Right renal cortex interstitium (tissue), 3 donors: ENCODE measurements around the gene MAIP1. TPM values are rescaled to one million over a fixed set of nuclear protein-coding genes. Genes with fewer than 3 reads are reported as not detected.

Experiments used
- DNase-seq, 3 donors: peaks; one replicate each; pipeline ENCODE4 v3.0.0-alpha.2; 2013; ENCODE audit warnings: low read depth in 3 of 3, low spot score in 2 of 3
- polyA plus RNA-seq, 3 donors: library from polyadenylated mRNA; unstranded; fragments of 120-200 nt; gene quantifications; one replicate each; pipeline ENCODE4 v1.2.1, GENCODE V29; 2013; ENCODE audit not compliant: insufficient read length in 3 of 3

Gene MAIP1
- polyA plus RNA-seq, 3 donors, result 36.6 to 42.0 (median 40.4) TPM

GRCh38 chr2:199985625-199986207 is 30.3 kb downstream of the MAIP1 start:
- DNase-seq, result no peak

DNA sequence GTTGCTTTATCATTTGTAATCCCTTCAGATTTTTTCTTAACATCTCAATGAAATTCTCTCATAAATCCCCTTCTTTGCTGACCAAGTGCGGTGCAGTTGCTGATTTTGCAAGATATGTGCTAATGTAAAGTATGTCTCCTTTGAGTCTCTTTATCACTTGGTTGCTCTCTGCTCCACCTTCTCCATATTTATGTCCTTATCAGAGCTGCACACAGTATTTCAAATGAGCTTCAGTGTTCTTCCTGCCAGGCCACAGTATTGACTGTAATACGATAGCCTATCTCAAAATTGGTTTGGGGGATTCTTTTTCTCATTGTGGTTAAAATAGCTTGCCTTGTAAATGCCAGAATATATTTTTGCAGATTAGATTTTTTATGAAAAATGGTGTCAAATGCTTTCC is 32.2 kb downstream of the MAIP1 start:
- no peak for DNase-seq

DNA sequence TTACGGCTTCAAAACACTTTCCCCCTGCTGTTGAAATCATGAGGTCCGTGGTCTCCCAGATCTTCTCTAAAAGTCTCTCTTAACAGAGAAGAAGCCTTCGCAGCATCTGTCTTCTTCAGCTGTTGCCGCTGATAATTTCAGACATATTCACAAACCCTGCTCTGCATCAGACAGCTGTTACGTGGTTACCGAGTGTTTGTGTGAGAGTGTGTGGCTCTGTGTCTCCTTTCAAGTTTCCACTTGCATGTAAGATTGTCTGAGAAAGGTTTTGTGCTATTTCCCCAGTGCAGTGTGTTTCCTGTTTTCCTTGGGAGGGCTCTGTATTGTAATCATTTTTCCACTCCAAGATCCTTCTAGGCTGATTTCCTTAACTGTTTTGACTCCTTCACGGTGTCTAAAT is 32.8 kb downstream of the MAIP1 start:
- no peak for DNase-seq

DNA sequence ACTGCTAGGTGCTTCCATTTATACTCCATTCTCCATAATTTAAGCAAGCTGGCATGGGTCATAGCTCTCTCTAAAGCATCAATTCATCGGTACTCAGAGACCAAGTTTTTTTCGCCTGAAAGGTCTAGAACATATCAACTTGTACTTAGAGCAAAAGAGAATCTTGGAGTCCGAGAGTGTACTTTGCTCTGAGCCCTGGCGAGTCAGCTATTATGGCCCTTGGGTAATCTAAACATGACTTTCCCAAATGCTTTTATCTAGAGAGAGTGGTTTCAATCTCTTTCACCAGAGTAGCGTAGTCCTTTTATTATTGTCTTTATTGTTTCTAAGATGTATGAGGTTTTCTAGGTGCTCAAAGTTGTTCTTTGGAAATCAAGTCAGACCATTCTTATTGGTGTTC is 34.4 kb downstream of the MAIP1 start:
- no peak for DNase-seq

GRCh38 chr2:199991691-199992090 is 36.3 kb downstream of the MAIP1 start:
- DNase-seq, result no peak

- DNase-seq, result no peak
Observed at GRCh38 chr2:199992296-199992695, 36.9 kb downstream of the MAIP1 start.

GRCh38 chr2:199994371-199994770 is 39.0 kb downstream of the MAIP1 start:
- no peak for DNase-seq

DNA sequence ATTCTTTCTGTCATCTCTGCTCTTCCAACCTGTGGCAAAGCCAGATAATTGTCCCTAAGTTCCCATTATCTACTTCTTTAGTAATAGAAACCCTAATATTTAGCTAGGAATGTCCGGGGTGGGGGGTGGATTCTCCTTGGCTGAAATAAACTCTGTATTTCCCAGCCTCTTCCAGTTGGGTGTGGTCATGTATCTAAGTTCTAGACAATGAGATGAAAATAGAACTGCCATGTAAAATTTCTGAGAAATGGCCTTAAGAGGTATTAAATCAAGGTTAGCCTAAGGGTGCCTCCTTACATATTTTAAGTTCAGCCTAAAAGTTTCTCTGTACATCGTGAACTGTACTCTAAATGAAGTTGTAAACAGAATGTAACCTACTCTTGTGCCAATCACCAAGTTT is 39.5 kb downstream of the MAIP1 start:
- DNase-seq, result no peak

DNA sequence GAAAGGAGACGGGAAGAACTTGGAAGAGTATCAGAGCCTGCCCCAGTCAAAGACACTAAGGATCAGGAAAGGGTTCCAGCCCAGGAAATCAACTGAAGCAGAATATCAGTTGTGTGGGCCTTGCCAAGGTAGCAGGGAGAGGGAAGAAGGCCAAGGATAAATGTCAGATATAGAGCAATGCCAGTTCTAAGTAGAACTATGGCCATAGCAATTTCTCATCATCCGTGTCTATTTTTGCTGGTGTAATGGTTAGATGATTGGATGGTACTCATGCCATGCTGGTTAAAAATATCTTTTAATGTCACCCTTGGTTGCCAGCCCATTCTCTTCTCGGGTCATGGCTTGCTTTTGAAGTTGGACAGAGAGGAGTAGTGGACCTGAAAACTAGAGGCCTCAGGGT is 41.9 kb downstream of the MAIP1 start:
- no peak for DNase-seq

DNA sequence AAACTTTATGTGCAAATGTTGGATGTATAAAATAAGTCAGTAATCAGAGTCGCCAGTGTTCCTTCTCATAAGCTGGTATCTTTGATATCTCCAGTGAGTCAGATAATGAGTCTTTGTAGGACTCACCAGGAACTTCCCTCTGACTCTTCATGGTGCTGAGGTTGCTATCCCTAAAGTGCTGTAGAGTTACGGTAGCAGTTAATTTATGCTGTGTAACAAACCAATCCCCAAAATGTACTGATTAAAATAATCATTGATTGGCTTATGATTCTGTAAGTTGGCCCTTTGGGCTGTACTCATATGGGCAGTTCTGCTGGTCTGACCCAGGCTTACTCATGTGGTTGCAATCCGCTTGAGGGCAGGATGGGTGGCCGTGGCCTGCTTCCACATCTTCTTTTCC is 43.8 kb downstream of the MAIP1 start:
- DNase-seq, result no peak

DNA sequence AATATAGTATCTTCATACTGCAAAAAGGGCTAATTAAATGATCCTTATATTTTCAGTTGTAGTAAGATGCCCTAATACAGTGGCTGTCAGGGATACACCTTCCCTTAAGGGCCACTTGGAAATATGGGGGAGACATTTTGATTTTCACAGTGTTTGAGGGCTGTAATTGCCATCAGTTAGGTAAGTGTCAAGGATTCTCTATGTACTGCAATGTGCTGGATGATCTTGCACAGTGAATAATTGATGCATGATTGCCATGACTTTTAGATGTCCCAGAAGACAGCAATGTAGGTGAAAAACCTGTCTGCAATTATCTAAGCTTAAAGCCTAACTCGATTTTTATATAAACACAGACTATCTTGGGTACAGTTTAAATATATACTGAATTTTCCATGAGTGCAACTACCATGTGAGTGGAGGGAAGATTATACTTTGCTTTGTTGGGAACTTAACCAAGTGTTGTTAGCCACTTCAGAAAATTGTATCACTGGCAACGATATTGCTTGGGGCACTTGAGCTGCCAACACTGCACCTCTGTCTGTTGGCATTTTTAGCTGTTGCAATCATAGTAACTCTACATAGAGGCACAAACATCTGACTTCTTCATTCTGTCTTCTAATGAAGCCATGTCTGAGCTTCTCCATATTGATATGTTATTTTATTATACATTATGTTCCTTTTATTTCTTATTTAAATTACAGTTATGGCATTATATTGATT is 45.2 kb downstream of the MAIP1 start:
- no peak for DNase-seq

- DNase-seq, result no peak
Observed at GRCh38 chr2:200003444-200003843, 48.1 kb downstream of the MAIP1 start.

DNA sequence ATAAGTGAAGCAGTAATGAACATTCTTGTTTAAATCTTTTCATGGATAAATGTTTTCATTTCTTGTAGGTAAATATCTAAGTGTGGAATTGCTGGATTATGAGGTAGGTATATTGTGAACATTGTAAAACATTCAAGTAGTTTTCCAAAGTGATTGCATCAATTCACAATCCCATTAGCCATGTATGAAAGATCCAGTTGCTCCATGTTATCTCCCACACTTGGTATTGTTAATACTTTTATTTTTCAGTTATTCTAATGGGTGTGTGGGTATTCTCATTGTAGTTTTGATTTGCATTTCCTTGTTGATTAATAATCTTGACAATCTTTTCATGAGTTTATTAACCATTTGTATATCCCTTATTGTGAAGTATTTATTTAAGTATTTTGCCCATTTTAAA is 50.3 kb downstream of the MAIP1 start:
- DNase-seq, result no peak

GRCh38 chr2:200007306-200007705 is 51.9 kb downstream of the MAIP1 start:
- DNase-seq, result no peak

GRCh38 chr2:200012401-200012800 is 57.0 kb downstream of the MAIP1 start:
- DNase-seq, result no peak

Other genes starting within 250 kb of the MAIP1 start
- 1 to 10 TPM; 1.2 to 1.8 (median 1.2) TPM for gene FTCDNL1, start 104.4 kb upstream of the MAIP1 start, polyA plus RNA-seq
- 10 to 100 TPM; 11.6 to 12.9 (median 12.2) TPM for gene C2orf69, start 44.3 kb upstream of the MAIP1 start, polyA plus RNA-seq
- 10 to 100 TPM; 12.9 to 13.3 (median 13.2) TPM for gene TYW5, start 91 bp upstream of the MAIP1 start, polyA plus RNA-seq